Anterior cingulate cortex (tissue), 58 donors: ENCODE measurements around the gene OLFML2A.

Source experiments
- DNase-seq, 58 donors: peaks; one replicate each; lab custom pipeline; 2025; lab: John Stamatoyannopoulos, UW

Gene OLFML2A

GRCh38 chr9:124774129-124774978, 2.6 kb upstream of the OLFML2A start:
- DNase-seq, result peak in 53 of 58 donors; percentile 22 to 88 (median 63)

DNA sequence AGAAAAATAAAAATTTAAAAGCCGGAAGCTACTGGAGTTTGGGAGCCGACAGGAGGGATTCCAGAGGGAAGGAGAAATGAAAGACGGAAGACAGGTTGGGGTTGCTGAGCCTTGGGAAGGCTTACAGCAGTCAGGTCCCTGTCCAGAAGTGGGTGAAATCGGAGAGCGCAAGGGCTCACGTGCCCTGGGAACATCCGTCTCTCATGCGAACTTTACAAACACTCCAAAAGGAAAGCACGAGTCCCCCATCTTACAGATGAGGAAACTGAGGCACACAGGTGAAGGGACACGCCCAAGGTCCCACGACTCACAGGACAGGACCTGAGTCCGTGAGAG, 347 bp upstream of the OLFML2A start:
- DNase-seq, result no peak

- no peak for DNase-seq
Measured at GRCh38 chr9:124778575-124779367, 1.8 kb downstream of the OLFML2A start.

- no peak for DNase-seq
Measured at GRCh38 chr9:124779368-124780059, 2.6 kb downstream of the OLFML2A start.

DNA sequence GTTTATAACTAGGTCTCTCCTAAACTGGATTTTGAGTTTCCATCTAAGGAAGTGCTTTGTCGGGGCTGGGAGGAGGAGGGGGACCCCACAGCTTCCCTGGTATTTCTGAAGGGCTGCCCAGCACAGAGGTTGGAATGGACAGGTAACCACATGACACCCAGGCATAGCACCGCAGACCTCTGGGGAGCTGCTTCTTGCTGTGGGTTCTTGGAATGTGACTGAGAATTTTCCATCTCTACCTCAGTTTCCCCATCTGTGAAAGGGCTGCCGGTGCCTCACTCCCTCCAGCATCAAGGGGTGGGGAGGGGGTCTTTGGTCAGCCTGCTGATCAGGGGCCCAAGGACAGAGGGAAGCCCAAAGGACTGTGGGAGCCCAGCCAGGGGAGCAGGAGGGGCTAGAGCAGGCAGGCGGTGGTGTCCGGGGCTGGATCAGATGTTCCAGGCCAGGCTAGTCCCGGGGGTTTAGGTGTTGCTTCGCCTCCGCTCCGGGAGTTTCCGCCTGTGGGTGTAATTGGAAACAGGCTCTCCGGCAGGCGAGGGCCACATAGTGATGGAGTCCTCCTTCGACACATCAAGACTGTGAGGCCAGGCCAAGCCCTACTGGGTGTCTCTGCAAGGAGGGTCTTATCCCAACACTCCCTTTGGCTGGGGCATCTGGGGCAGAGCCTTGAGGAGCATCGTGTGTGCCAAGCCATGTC, 3.3 kb downstream of the OLFML2A start:
- DNase-seq, result no peak

GRCh38 chr9:124780757-124781151, 3.8 kb downstream of the OLFML2A start:
- no peak for DNase-seq

GRCh38 chr9:124781967-124782660, 5.2 kb downstream of the OLFML2A start:
- DNase-seq, result no peak

- no peak for DNase-seq
Measured at GRCh38 chr9:124782661-124783574, 6.0 kb downstream of the OLFML2A start.

DNA sequence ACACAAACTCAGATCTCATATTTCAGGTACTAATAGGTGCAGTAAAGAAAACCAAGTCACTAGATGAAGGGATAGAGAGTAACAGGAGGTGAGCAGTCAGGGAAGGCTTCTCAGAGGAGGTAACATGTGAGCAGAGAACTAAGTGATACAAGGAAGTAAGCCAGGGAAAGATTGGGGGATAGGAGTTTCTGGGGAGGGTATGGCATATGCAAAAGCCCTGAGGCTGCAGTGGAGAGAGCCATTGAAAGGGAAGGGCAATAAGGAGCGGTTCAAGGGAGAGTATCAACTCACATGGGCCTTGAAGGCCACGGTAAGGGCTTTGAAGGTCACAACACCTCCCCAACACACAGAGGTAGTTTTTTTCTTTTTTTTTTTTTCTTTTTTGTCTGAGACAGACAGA, 6.9 kb downstream of the OLFML2A start:
- no peak for DNase-seq

DNA sequence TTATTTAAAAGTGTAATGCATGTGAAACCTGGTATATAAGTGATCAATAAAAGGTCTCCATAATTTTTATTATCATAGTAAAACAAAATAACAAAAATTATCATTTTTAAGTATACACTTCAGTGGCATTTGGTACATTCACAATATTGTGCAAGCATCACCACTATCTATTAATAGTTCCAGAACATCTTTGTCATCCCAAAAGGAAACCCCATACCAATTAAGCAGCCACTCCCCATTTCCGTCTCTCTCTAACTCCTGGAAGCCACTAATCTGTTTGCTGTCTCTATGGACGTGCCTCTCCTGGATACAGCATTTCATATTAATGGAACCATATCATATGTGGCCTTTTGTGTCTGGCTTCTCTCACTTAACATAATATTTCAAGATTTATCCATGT, 7.6 kb downstream of the OLFML2A start:
- DNase-seq, result no peak

- DNase-seq, result no peak
Measured at GRCh38 chr9:124786881-124787573, 10.1 kb downstream of the OLFML2A start.

DNA sequence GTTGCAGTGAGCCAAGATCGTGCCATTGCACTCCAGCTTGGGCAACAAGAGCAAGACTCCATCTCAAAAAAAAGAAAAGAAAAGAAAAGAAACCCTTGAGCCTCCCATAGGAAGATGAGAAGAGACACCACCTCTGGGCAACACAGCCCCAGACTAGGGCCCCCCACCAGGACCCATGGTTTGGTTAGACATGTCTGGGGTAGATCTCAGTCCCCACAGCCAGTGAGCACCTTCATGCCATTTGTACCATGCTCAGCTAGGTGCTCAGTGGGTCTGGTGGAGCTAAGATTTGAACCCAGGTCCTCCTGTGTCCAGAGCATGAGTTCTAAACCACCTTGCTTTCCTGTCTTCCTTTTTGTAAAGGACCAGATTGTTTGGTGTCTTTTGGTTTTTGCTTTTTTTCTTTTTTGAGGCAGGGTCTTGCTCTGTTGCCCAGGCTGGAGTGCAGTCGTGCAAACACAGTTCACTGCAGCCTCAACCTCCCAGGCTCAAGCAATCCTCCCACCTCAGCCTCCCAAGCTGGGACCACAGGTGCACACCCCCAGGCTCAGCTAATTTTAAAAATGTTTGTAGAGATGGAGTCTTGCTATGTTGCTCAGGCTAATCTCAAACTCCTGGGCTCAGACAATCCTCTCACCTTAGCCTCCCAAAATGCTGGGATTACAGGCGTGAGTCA, 11.7 kb downstream of the OLFML2A start:
- DNase-seq, result no peak

GRCh38 chr9:124789531-124789930, 12.6 kb downstream of the OLFML2A start:
- DNase-seq, result no peak

DNA sequence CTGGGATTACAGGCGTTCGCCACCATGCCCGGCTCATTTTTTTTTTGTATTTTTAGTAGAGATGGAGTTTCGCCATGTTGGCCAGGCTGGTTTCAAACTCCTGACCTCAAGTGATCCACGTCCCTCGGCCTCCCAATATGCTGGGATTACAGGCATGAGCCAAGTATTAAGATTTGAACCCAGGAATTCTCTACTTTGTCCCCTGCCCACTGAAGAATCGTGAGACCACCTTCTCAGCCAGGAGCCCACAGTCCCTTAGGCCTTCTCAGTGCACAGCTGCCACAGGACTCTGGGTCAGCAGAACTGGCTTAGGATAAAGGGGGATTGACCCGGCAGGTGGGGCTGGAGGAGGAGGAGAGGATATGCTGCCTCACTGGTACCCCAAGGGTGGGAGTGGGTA, 13.4 kb downstream of the OLFML2A start:
- no peak for DNase-seq

DNA sequence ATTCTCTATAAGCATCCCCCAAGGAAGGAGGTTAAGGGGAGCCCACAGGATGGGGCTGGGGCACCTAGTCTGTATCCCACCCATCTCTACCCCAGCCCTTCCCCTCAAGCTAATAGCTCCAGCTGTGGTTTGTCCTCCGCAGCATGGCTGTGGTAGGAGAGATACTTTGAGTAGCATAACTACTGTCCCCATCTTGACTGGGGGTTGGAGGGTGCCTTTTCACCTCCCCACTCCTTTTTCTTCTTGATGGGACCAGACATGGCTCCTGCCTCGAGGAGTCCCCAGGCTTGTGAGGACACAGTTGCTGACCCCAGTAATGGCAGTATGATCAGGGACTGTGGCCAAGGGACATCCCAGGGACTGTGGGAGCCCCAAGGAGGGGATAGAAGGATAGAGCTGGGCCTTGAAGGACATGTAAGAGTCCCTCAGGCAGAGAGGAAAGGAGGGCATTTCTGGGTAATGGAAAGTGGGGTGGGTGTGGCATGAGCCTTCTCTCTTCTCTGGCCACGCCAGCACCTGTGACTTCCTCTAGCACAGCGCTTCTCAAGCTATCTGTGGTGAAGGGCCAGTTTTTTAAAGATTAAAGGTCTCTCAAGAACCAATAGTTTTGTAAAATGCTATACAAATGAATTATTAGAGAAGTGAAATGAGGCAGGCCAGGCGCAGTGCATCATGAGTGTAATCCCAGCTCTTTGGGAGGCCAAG, 14.0 kb downstream of the OLFML2A start:
- DNase-seq, result no peak

DNA sequence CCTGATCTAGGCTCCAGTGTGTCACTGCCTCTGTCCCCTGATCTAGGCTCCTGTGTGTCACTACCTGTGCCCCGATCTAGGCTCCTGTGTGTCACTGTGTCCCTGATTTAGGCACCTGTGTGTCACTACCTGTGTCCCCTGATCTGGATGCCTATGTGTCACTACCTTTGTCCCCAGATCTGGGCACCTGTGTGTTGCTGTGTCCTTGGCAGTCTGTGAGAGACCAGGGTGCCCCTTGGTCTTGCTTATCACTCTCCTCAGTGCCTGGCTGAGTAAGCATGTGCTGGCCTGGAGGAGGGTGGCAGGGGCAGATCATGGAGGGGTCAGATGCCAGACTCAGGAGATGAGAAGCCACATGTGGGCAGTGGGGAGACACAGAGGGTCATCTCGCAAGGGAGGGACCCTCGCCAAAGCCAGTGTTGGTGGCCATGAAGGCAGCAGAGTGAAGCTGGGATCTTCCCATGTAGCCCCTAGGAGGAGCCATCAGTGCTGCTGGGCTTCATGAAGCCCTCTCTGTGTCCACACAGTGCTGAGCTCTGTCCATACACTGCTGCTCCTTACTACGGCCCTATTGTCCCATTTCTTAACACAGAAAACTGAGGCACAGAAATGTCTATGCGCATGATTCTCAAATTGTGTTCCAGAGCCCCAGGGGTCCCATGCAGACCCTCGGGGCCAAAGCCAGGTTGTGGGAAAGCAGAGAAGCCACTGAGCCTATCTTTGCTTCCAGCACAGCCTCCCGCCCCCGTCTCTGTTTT, 15.5 kb downstream of the OLFML2A start:
- no peak for DNase-seq
